CD4-positive, alpha-beta T cell treated with Interleukin-2 at 100 ng/mL for 4 hours (primary cell): ENCODE data around the gene DRD4.

Source experiments
- DNase-seq: peaks from one replicate; pipeline ENCODE4 v3.0.0-alpha.2; 2020; ENCODE audit warnings: low spot score

DRD4 gene

GRCh38 chr11:636511-637332 lies at the start of gene DRD4:
Gene DRD4, plus strand, starts transcription at chr11:637269. Its CDS starts 36 bp downstream, at chr11:637305.
- no peak for DNase-seq

DNA sequence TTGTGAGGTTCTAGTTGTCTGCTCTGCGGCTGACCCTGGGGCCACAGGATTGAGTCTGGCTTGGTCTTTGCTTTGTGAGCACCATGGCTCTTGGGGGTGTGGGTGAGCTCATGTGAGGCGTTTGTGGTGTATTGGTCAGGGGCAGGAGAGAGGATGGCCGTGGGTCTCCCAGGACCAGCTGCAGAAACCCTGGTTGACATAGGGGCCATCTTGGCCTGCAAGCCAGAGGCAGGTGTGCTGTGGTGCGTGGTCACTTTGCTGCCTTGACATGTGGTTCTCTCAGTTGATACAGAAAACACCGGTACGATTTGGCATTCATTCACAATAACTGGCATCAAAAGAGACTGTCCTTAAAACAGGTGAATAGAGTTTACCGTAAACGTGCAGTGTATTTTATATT lies 49.5 kb upstream of the DRD4 start:
- no peak for DNase-seq

DNA sequence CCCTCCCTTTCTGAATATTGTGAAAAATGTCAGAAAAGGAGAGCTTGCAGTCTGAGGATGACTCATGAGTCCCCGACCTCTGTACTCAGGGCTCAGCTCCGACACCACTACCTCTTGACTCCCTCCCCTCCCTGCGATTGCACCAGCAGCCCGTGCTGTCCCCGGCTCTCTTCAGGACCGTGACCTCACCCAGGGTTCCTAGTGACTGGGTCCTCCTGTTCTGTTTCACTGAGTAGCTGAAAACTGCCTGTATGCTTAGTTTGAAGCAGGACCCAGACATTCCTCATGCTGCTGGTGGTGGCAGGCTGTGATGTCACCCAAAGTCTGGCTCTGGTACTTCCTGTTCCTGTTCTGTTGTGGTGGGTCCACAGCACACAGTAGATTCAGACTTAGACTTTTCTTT lies 49.1 kb upstream of the DRD4 start:
- peak; percentile 78 for DNase-seq

DNA sequence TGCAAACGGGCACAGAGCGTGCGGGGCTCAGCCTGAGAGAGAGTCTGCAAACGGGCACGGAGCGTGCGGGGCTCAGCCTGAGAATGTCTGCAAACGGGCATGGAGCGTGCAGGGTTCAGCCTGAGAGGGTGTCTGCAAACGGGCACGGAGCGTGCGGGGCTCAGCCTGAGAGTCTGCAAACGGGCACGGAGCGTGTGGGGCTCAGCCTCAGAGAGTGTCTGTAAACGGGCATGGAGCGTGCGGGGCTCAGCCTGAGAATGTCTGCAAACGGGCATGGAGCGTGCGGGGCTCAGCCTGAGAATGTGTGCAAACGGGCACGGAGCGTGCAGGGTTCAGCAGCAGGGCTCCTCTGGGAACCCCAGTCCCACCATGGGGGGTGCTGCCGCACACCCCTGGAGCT lies 47.3 kb upstream of the DRD4 start:
- DNase-seq, result no peak

DNA sequence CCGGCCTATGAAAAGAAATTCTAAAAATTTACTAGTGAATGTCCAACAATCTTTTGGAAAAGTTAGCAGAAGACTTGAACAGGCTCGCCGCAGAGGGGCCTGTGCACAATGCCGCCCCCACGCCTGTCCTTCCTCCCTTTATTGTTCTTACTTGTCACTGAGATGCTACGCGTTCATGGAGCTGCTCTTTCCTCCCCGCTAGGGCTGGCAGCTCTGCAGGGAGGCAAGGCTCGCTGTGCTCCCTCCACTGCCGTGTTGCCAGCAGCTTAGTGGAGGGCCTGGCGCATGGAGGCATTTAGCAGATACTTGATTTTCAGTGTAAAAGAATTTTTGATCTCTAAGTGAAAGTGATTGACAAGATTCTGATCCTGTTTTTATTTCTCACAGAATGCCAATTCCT lies 46.1 kb upstream of the DRD4 start:
- DNase-seq, result no peak

GRCh38 chr11:592501-592900 lies 44.6 kb upstream of the DRD4 start:
- DNase-seq, result no peak

GRCh38 chr11:592918-593317 lies 44.2 kb upstream of the DRD4 start:
- DNase-seq, result no peak

DNA sequence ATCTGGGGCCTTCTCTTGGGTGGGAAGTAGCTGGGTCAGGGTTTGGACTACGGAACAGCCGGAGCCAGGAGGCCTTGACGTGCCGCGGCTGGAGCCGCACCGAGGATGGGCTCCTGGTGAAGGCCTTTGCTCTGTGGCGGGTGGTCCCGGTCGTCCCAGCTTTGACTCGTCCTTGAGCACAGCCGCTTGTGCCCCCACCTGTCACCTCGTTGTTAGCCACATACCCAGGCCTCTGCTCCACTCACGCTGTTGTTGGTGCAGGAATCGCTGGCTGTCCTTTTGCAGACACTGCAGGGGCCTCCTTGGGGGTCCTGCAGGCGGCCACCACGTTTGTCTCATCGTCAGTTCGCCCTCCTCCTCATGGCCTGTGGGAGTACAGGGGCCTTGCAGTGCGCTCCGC lies 43.7 kb upstream of the DRD4 start:
- no peak for DNase-seq

DNA sequence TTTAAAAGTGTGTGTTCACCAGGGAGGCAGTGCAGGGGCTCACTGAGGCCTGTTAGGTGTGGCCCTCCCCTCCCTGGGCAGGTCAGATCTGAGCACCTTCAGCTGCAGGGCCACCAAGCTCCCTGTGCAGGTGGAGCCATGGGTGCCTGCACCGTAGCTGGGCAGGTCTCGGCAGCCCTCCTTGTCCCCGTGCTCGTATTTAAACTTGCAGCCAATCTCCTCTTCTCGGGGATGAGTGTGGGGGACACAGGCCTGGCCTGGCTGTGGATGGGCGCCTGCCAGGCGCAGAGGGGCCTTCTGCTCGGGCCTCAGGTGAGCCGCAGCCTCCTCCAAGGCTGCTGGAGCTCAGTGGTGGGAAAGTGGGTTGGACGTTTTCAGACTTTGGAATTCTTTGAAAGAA lies 41.7 kb upstream of the DRD4 start:
- no peak for DNase-seq

DNA sequence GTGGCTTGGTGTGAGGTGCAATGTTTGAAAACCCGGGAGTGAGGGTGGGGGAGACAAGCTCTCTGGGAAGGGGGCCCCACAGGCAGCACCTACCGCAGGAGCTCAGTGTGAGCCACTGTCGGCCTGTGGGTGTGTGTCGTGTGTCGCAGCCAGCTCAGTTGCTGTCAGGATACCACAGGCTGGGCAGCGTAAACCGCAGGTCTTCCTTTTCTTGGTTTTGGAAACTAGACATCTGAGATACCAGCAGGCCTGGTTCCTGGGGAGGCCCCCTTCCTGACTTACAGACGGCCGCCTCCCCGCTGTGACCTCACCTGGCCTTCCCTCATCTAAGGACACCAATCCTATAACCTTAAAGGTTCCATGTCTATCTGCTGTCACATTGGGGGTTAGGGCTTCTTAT lies 40.7 kb upstream of the DRD4 start:
- DNase-seq, result no peak

DNA sequence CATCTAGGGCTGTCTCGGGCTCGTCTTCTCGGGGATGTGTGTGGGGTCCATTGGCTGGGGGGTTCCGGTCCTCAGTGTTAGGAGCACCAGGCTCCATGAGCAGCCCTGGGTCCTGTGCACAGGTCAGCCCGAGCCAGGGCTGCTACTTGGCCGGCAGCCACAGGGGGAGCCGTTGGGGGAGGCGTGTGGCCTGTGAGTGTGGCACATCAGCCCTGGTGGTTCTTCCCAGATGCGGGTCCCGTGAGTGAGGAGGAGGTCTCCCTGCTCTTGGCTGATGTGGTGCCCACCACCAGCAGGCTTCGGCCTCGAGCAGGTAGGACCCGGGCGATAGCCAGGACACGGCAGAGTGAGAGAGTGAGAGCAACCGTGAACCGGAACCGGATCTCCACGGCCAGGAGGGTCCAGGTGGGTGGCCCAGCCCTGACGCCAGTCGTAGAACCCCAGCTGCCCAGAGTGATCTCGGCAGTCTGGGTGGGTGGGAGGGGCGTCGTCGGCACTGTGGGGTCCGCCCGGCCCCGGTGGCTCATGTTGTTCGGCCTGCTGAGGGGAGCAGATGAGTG lies 39.8 kb upstream of the DRD4 start:
- no peak for DNase-seq

DNA sequence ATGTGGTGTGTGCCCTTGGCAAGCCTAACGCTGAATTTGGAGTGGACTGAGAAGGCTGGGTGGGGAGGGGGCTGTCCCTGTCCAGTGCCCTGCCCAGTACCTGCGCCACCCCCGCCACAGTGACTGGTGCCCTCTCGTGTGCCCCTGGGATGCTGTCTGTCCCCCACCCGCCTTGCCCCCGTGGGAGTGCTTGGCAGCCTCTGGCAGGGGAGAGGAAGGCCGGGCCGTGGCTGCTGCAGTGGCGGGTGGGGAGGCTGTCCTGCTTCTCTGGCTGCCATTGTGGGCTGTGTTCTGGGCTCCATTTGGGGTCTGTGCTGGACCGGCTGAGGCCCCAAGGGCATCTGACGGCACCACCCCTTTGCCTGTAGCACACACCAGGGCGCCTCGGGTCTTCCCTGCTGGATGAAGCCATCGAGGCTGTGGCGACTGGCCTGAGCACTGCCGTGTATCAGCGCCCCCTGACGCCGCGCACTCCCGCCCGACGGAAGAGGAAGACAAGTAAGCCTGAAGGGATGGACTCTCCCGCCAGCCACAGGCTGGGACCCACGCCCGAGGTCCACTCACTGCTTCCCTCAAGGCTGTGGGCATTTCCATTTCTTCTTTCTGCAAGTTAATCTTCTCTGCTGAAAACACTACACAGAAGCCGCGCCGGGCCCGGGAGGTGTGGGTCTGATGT lies 38.9 kb upstream of the DRD4 start:
- no peak for DNase-seq

DNA sequence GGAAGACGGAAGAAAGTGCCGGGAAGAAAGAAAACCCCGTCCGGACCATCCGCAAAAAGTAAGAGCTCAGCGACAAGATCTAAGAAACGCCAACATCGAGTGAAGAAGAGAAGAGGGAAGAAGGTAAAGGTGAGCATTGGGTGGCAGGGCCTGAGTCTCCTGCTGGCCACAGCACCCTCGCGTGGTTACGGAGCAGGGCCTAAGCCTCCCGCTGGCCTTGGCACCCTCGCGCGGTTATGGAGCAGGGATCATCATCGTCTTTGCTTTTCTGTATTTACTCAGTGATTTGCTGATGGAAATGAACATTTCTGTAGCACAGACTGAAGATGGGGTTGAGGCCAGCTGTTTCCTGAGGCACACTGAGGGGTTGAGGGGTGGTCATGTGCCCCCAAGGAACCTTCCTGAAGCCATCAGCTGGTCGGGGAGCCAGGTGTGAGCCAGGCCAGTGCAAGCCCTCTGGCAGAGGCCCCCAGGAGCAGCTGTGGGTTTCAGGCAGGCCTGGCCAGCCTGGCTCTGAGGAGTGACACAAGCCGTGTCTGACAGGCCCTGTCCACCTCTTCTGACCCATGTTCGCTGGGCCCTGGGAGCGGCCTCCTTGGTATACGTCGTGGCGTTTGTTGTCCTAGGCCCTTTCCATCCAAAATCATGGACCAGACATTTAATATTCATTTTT lies 35.4 kb upstream of the DRD4 start:
- no peak for DNase-seq

GRCh38 chr11:603154-603553 lies 33.9 kb upstream of the DRD4 start:
- DNase-seq, result no peak

GRCh38 chr11:605286-606129 lies 31.6 kb upstream of the DRD4 start:
- DNase-seq, result no peak

DNA sequence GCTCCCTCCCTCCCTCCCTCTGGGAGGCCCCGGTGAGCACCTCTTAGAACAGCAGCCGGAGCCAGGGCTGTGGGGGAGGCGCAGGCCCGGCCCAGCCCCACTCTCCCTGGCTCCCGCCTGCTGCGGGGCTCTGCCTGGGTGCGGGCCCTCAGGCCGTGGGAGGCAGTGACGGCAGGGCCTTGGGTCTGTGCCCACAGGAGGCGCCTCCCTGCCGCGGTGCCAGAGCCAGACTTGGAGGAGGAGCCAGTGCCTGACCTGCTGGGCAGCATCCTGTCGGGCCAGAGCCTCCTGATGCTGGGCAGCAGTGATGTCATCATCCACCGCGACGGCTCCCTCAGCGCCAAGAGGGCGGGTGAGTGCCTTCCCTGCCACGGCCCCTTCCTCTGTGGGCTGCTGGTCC lies 30.8 kb upstream of the DRD4 start:
- DNase-seq, result no peak

GRCh38 chr11:607020-607780 lies 29.9 kb upstream of the DRD4 start:
- no peak for DNase-seq

DNA sequence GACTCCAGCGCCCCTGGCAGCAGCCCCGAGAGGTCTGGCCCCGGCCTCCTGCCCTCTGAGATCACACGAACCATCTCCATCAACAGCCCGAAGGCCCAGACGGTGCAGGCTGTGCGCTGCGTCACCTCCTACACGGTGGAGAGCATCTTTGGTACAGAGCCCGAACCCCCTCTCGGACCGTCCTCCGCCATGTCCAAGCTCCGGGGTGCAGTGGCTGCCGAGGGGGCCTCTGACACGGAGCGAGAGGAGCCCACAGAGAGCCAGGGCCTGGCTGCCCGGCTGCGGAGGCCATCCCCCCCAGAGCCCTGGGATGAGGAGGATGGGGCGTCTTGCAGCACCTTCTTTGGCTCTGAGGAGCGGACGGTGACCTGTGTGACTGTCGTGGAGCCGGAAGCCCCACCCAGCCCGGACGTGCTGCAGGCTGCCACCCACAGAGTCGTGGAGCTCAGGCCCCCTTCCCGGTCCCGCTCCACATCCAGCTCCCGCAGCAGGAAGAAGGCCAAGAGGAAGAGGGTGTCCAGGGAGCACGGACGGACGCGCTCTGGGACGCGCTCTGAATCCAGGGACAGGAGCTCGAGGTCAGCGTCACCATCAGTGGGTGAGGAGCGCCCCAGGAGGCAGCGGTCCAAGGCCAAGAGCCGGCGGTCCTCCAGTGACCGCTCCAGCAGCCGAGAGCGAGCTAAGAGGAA lies 29.0 kb upstream of the DRD4 start:
- DNase-seq, result no peak

GRCh38 chr11:608791-609251 lies 28.2 kb upstream of the DRD4 start:
- DNase-seq, result no peak

DNA sequence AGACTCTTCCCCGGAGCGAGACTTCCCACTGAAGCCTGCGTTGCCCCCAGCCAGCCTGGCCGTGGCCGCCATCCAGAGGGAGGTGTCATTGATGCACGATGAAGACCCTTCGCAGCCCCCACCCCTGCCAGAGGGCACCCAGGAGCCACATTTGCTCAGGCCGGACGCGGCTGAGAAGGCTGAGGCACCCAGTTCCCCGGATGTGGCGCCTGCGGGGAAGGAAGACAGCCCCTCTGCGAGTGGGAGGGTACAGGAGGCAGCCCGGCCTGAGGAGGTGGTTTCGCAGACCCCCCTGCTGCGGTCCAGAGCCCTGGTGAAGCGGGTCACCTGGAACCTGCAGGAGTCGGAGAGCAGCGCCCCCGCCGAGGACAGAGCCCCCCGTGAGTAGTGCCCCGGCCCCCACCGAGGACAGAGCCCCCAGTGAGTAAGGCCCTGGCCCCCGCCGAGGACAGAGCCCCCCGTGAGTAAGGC lies 27.7 kb upstream of the DRD4 start:
- DNase-seq, result no peak
